K562 (cell line): ENCODE results near the gene DDX41. TPM values are rescaled to one million over a fixed set of nuclear protein-coding genes. Genes with fewer than 3 reads are reported as not detected.

Source experiments
- BACH1 ChIP-seq: fragments of 200-800 bp; sonication (Bioruptor generic); IDR thresholded peaks from 2 replicates; pipeline ENCODE4 v1.6.1; 2016; ENCODE audit warnings: missing genetic modification characterization, missing compliant biosample characterization
- MAFK ChIP-seq: IDR thresholded peaks from 2 replicates; pipeline ENCODE4 v1.6.1; 2011; ENCODE audit warnings: low read length, improper control_type of control experiment
- PHF8 ChIP-seq: fragments of 200-600 bp; sonication (generic); IDR thresholded peaks from 2 replicates; pipeline ENCODE4 v1.6.1; 2012; ENCODE audit warnings: mixed run types, mild to moderate bottlenecking, inconsistent platforms, low read length, moderate library complexity, borderline replicate concordance
- POLR2H ChIP-seq: IDR thresholded peaks from 2 replicates; pipeline ENCODE4 v1.6.1; 2016; ENCODE audit warnings: missing genetic modification characterization, low read depth, mild to moderate bottlenecking, control low read depth, missing compliant biosample characterization, moderate library complexity
- RHOXF2B ChIP-seq: fragments of 250-450 bp; sonication (Bioruptor Pico); conservative IDR thresholded peaks from 2 replicates; pipeline ENCODE4 v1.5.1; 2021
- TAF1 ChIP-seq: IDR thresholded peaks from 2 replicates; pipeline ENCODE4 v1.6.1; 2011; ENCODE audit warnings: mild to moderate bottlenecking, low read length, moderate library complexity; ENCODE audit not compliant: insufficient read depth, control insufficient read depth, severe bottlenecking; ENCODE audit errors: extremely low read depth
- ZC3H11A ChIP-seq: IDR thresholded peaks from 2 replicates; pipeline ENCODE4 v1.6.1; 2012; ENCODE audit warnings: low read depth, low read length, improper control_type of control experiment
- ZFP30 ChIP-seq: fragments of 250-450 bp; sonication (Bioruptor Pico); IDR thresholded peaks from 2 replicates; pipeline ENCODE4 v1.8.0; 2022; ENCODE audit warnings: moderate library complexity, mild to moderate bottlenecking, inconsistent platforms, borderline replicate concordance
- ZNF324 ChIP-seq: fragments of 250-450 bp; sonication (Bioruptor Pico); IDR thresholded peaks from 2 replicates; pipeline ENCODE4 v1.4.0; 2020; ENCODE audit warnings: mild to moderate bottlenecking
- ZZZ3 ChIP-seq: fragments of 450-650 bp; IDR thresholded peaks from 2 replicates; pipeline ENCODE4 v1.6.1; 2016; ENCODE audit warnings: antibody characterized with exemption, mild to moderate bottlenecking, moderate library complexity
- polyA plus RNA-seq, 8 experiments: library from polyadenylated mRNA; depleted of rRNA in 4 of 8; stranded (reverse) in 5 of 8; unstranded in 3 of 8; fragments of >200 nt; fragmentation: Nextera tagmentation in 2 of 8; fragmentation: Illumina TruSeq in 1 of 8; extraction: Ambion mirVana in 2 of 8; extraction: Trizol in 1 of 8; gene quantifications; 2 replicates each; pipeline versions ENCODE4 v1.2.1 to v1.2.3, GENCODE V29; 2011 to 2014; ENCODE audit warnings: inconsistent platforms in 1 of 8, missing spikeins in 1 of 8
- total RNA-seq, 7 experiments: library from RNA; depleted of rRNA in 6 of 7; stranded (reverse); fragments of >200 nt in 6 of 7; fragmentation: Illumina TruSeq in 2 of 7; extraction: Trizol in 2 of 7; gene quantifications; 2 replicates each; pipeline versions ENCODE4 v1.2.1 to v1.2.3, GENCODE V29; 2011 to 2021; ENCODE audit warnings: low replicate concordance in 1 of 7
- TF ChIP-seq, protein P1 (sequence below): sonication (generic); formaldehyde crosslinking; IDR thresholded peaks from 2 replicates; pipeline ENCODE4 v1.8.0; 2023; ENCODE audit warnings: mild to moderate bottlenecking, missing genetic modification reagents
- TF ChIP-seq, protein P2 (sequence below): fragments of 250-450 bp; sonication (Bioruptor Pico); IDR thresholded peaks from 2 replicates; pipeline ENCODE4 v1.4.0; 2020; ENCODE audit warnings: mild to moderate bottlenecking, moderate library complexity
- TF ChIP-seq, protein P3 (sequence below): fragments of 450-650 bp; IDR thresholded peaks from 2 replicates; pipeline ENCODE4 v1.6.1; 2014; ENCODE audit warnings: low read depth, mild to moderate bottlenecking, moderate library complexity, borderline replicate concordance
- TF ChIP-seq, protein P4 (sequence below): conservative IDR thresholded peaks from 2 replicates; pipeline ENCODE4 v1.6.1; 2011; ENCODE audit warnings: low read depth, mild to moderate bottlenecking, low read length; ENCODE audit not compliant: control insufficient read depth
- TF ChIP-seq, protein P5 (sequence below): fragments of 450-650 bp; formaldehyde crosslinking; IDR thresholded peaks from 2 replicates; pipeline ENCODE4 v1.4.0; 2020; ENCODE audit warnings: mild to moderate bottlenecking
- TF ChIP-seq, protein P6 (sequence below): sonication (generic); formaldehyde crosslinking; IDR thresholded peaks from 2 replicates; pipeline ENCODE4 v1.8.1; 2023; ENCODE audit warnings: mild to moderate bottlenecking, missing genetic modification reagents

Gene DDX41
- total and polyA plus RNA-seq, 9 of the 15 experiments (the other 6 are each of a cell fraction or from before 2014, with no cell fraction given): 38.2 to 284 (median 116) TPM

DNA sequence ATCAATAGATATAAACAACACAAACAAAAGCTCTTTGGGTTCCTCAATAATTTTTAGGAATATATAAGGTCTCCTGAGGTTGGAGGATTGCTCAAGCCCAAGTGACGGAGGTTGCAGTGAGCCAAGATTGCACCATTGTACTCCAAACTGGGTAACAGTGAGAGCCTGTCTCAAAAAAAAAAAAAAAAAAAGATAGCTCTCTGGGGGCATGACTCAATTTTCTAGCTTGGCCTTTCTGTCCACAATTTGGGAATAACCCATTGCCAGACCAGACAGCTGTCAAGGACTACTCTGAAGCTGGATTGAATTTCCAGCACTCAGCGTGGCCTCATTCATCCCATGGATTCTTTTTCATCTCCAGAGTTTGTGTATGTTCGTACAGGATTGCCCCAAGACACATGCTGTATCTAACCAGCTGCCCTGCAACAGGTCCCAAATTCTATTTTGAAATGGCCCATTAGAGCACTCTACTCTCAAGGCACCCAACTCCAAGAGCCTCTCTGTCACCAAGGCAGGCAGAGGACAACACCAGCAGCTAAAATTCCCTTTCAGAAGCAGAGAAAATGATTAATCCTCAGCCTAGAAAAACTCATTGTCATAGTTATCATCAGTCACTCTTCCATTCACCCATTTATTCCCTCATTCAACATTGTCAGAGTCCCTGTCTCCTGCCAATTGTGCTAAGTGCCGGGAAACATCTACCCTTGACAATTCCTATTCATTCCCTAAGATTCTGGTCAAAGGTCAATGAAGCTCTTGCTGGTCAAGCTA, 28.9 kb upstream of the DDX41 start (continued):
- TF ChIP-seq, protein P1, sequence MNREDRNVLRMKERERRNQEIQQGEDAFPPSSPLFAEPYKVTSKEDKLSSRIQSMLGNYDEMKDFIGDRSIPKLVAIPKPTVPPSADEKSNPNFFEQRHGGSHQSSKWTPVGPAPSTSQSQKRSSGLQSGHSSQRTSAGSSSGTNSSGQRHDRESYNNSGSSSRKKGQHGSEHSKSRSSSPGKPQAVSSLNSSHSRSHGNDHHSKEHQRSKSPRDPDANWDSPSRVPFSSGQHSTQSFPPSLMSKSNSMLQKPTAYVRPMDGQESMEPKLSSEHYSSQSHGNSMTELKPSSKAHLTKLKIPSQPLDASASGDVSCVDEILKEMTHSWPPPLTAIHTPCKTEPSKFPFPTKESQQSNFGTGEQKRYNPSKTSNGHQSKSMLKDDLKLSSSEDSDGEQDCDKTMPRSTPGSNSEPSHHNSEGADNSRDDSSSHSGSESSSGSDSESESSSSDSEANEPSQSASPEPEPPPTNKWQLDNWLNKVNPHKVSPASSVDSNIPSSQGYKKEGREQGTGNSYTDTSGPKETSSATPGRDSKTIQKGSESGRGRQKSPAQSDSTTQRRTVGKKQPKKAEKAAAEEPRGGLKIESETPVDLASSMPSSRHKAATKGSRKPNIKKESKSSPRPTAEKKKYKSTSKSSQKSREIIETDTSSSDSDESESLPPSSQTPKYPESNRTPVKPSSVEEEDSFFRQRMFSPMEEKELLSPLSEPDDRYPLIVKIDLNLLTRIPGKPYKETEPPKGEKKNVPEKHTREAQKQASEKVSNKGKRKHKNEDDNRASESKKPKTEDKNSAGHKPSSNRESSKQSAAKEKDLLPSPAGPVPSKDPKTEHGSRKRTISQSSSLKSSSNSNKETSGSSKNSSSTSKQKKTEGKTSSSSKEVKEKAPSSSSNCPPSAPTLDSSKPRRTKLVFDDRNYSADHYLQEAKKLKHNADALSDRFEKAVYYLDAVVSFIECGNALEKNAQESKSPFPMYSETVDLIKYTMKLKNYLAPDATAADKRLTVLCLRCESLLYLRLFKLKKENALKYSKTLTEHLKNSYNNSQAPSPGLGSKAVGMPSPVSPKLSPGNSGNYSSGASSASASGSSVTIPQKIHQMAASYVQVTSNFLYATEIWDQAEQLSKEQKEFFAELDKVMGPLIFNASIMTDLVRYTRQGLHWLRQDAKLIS (CRISPR knock-in tag): no peak
- TF ChIP-seq ZFP30: no peak
- TF ChIP-seq, protein P2, sequence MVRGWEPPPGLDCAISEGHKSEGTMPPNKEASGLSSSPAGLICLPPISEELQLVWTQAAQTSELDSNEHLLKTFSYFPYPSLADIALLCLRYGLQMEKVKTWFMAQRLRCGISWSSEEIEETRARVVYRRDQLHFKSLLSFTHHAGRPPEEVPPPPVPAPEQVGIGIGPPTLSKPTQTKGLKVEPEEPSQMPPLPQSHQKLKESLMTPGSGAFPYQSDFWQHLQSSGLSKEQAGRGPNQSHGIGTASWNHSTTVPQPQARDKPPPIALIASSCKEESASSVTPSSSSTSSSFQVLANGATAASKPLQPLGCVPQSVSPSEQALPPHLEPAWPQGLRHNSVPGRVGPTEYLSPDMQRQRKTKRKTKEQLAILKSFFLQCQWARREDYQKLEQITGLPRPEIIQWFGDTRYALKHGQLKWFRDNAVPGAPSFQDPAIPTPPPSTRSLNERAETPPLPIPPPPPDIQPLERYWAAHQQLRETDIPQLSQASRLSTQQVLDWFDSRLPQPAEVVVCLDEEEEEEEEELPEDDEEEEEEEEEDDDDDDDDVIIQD (CRISPR knock-in tag): no peak
- TF ChIP-seq, protein P3, sequence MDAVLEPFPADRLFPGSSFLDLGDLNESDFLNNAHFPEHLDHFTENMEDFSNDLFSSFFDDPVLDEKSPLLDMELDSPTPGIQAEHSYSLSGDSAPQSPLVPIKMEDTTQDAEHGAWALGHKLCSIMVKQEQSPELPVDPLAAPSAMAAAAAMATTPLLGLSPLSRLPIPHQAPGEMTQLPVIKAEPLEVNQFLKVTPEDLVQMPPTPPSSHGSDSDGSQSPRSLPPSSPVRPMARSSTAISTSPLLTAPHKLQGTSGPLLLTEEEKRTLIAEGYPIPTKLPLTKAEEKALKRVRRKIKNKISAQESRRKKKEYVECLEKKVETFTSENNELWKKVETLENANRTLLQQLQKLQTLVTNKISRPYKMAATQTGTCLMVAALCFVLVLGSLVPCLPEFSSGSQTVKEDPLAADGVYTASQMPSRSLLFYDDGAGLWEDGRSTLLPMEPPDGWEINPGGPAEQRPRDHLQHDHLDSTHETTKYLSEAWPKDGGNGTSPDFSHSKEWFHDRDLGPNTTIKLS: no peak
- TF ChIP-seq POLR2H (tag): peak; percentile 37; the same call in 1 of the 2 replicates
- TF ChIP-seq, protein P4, sequence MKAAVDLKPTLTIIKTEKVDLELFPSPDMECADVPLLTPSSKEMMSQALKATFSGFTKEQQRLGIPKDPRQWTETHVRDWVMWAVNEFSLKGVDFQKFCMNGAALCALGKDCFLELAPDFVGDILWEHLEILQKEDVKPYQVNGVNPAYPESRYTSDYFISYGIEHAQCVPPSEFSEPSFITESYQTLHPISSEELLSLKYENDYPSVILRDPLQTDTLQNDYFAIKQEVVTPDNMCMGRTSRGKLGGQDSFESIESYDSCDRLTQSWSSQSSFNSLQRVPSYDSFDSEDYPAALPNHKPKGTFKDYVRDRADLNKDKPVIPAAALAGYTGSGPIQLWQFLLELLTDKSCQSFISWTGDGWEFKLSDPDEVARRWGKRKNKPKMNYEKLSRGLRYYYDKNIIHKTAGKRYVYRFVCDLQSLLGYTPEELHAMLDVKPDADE: no peak
- TF ChIP-seq PHF8: no peak
- TF ChIP-seq, protein P5, sequence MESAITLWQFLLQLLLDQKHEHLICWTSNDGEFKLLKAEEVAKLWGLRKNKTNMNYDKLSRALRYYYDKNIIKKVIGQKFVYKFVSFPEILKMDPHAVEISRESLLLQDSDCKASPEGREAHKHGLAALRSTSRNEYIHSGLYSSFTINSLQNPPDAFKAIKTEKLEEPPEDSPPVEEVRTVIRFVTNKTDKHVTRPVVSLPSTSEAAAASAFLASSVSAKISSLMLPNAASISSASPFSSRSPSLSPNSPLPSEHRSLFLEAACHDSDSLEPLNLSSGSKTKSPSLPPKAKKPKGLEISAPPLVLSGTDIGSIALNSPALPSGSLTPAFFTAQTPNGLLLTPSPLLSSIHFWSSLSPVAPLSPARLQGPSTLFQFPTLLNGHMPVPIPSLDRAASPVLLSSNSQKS (CRISPR knock-in tag): no peak
- TF ChIP-seq ZC3H11A: no peak
- TF ChIP-seq, protein P6, sequence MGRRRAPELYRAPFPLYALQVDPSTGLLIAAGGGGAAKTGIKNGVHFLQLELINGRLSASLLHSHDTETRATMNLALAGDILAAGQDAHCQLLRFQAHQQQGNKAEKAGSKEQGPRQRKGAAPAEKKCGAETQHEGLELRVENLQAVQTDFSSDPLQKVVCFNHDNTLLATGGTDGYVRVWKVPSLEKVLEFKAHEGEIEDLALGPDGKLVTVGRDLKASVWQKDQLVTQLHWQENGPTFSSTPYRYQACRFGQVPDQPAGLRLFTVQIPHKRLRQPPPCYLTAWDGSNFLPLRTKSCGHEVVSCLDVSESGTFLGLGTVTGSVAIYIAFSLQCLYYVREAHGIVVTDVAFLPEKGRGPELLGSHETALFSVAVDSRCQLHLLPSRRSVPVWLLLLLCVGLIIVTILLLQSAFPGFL (CRISPR knock-in tag): no peak
- TF ChIP-seq ZZZ3: no peak
- TF ChIP-seq MAFK: no peak
- no peak for TF ChIP-seq RHOXF2B (CRISPR knock-in tag)
- no peak for TF ChIP-seq BACH1 (tag)
- no peak for TF ChIP-seq ZNF324
- TF ChIP-seq TAF1: no peak
